HG03095 (cell line): ENCODE data around the gene CACYBP.
"Not testable (repeated sequence)": the region's sequence is repeated elsewhere in the genome, so short reads cannot be mapped to it uniquely, and the experiment has no call there.

Source experiments
- ATAC-seq: cut with Tn5 transposase; IDR thresholded peaks from one replicate; pipeline ENCODE4 v1.9.1; 2021; ENCODE audit warnings: moderate library complexity; ENCODE audit not compliant: unreplicated experiment

The CACYBP gene

DNA sequence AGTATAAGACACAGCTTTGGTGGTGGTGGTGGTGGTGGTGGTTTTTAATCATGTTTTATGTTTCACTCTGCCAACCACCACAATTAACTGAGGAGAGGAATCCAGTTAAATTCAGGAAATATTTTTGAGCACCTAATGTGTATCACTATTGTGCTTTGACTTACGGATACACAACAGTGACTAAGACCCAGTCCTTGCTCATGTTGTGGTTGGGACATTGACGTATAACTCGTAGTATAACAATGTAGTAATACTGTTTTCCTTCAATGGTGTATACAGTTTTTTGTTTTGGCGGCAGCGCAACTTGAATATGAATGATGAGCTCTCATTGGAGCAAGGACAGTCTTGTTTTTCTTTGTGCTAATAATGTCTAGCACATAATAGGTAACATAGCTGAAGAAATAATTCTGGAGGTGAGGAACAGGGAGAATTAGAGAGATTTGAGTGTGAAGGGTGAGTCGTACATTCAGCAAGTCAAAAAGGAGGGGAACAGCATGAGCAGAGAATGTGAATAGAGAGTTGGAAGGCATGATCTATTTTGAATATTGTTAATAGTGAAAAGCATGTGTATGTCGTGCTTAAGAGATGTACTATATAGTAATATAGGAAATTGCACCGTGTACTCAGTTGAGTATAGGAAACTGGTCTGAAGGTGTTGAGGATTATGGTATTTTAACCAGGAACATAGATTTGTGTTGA, 5.5 kb downstream of the CACYBP start:
- no peak for ATAC-seq

DNA sequence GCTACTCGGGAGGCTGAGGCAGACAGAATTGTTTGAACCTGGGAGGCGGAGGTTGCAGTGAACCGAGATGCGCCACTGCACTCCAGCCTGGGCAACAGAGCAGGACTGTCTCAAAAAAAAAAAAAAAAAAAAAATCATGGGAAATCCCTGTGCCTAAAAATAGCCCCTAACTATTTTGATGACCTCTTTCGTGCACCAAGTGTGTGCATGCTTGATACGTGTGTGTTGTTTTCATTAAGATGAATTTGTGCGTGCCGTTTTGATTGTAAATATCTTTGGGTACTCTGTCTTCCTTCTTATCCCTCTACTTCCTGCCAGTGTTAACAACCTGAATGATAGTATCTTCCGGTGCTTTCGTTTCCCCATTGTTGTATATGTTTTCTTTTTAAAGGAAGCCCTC, 9.8 kb downstream of the CACYBP start:
- no peak for ATAC-seq

DNA sequence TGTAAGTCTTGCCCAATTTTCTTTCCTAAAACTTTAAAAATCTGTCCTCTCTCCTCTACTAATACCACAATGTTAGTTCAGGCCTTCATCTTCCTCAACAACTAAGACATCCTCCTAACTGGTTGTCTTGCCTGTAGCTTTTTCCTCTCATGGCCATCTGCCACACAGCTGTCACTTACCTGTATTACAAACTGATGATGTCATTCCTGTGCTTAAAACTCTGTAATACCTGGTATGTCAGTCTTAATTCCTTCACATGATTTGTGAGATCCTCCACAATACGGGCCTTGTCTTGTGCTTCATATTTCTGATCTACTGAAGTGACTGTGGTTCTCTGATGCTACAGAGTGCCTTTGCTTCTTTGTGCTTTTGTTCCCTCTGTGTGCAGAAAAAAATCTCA, 13.7 kb downstream of the CACYBP start:
- no peak for ATAC-seq

DNA sequence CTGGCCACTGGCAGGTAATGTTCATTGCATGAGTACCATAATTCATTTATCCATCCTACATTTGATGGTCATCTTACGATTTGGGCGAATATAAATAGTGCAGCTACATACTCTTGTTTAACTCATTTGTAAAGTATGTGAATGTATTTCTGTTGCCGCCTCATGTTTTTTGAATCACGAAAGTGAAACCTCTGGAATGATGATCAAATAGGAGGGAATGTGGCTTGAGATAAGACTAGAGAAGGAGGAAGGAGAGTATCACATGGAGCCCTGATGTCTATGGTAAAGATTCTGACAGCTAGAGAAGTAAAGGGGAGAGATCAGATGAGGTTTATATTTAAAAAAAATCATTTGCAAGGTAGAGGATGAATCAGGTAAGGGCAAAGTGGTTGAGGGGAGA, 15.5 kb downstream of the CACYBP start:
- ATAC-seq: no peak

DNA sequence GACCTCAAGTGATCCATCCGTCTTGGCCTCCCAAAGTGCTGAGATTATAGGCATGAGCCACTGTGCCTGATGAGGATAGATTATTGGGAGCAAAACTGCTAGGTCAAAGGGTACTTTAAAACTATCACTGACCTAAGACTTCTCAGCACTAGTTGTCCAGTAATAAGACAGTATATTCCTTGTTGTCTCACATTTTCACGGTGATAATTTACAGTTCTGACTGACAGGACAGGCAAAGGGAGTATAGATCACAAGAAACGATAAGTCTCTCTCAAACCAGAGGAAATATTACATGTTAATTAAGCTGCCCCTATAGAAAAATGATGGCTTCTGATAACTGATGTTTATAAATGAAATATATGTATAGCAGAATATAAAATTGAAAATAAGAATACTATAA, 19.8 kb downstream of the CACYBP start:
- ATAC-seq: no peak

DNA sequence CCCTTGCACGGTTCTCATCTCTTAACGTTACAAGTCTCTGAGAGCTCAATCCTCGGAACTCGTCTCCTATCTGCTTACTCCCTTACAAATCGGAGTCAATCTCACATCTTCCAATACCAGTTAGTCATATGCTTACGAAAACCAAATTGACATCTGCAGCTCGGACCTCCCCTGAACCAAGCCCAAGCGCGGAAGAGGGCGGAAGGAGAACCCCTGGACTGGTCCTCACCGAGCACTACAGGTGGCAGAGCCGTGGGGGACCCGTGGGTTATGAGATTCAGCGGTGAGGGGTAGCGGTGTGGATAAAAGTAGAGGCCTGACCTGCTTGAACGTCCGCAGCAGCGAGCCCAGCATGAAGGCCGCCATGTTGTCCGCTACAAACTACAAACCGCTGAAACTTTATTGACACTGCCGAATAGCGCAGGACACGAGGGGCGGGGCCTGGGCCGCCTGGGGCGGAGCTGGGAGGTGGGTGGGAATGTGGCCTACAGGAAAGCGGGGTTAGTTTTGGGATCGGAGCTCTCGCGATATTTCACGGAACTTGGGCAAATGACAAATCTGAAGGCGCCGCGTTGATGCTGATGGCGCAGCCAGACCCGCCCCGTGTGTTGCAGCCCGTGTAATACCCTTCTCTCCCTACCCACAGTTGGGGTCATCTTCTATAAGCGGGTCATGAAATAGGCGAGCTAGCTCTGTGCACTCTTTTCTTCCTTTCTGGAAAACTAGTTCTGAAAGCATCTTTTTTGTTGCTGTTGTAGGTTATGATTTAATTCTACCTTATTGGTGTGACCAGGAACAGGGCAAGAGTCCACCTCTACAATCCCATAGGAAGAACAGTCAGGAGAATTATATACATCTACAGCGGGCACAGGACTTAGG, 23.5 kb downstream of the CACYBP start, which contains the start of gene MRPS14:
MRPS14 (minus strand) TSS at position 383 of the 879 bp plus-strand sequence; CDS start at position 366, 17 bp downstream.
- ATAC-seq: peak; percentile 95

DNA sequence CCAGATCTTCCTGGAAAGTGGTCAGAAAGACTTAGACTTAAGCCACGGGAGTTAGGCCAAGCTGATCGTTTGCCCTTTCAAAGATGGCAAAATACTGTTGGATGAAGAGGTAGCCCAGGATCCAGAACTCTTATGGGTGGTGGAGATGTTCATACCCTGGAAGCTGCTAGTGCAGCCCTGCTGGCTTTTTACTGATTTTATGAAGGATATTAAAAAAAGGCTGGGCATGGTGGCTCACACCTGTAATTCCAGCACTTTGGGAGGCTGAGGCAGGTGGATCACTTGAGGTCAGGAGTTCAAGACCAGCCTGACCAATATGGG, 24.1 kb downstream of the CACYBP start:
- ATAC-seq: not testable (repeated sequence)

DNA sequence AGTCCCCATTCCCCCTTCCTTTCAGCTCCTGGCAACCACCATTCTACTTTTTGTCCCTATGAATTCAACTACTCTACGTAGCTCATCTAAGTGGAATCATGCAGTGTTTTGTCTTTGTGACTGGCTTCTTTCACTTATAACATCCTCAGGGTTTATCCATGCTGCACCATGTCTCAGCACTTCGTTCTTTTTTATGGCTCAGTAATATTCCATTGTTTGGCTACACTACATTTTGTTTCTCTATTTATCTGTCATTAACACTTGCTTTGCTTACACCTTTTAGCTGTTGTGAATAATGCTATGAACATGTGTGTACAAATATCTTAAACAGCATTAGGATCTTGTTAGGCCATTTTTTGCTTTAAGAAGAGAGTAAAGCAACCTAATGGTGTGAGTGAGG, 25.0 kb downstream of the CACYBP start:
- ATAC-seq: no peak

DNA sequence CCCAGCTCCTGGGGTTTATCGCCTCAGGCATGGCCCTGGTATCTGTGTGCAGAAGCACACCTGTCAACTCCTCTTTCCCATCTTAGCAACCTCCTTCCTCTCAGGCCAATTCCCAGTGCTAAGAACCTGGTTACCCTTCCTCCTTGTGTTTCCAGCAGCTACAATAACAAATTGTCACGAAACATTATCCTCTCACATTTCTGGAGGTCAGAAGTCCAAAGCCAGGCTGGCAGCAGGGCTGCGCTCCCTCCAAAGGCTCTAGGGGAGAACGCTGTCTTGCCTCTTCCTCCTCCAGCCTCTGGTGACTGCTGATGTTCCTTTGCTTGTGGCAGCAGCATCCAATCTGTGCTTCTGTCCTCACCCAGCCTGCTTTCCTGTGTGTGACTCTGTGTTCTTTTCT, 34.2 kb downstream of the CACYBP start:
- ATAC-seq: no peak

DNA sequence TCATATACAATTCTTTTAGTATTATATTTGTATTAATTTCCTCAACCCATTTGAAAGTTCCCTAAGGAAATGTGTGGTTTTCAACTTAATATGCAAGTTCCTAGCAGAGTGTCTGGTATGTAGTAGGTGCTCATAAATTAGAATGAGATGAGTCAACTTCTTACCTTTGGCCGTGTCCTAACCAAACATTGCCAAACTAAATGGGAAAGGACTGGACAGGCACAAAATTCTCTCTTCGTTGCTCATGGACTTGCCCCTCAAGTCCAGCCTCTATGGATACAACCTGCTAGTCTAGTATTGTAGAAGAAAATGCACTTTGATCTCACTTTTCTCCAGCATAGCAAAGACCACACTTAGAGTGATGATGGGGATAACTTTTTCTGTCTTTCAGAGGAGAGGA, 35.0 kb downstream of the CACYBP start:
- ATAC-seq: no peak

DNA sequence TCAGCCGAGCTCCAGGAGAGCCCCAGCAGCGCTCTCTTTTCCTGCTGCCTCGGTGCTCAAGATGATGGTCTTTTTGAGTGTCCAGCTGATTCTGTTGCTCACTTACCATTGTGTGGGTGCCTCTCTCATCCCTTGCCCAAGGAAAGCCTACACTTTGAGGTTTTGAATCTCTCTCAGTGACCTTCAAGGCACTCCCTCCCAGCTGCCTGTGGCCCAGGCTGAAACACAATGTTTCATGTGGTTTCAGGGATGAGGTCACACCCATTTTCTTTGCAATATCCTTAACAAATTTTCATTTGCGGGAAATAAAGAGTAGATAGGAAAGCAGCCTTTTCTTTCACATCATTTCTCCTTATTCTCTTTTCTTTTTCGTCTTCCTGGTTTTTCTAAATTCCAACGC, 36.1 kb downstream of the CACYBP start:
- ATAC-seq: no peak

DNA sequence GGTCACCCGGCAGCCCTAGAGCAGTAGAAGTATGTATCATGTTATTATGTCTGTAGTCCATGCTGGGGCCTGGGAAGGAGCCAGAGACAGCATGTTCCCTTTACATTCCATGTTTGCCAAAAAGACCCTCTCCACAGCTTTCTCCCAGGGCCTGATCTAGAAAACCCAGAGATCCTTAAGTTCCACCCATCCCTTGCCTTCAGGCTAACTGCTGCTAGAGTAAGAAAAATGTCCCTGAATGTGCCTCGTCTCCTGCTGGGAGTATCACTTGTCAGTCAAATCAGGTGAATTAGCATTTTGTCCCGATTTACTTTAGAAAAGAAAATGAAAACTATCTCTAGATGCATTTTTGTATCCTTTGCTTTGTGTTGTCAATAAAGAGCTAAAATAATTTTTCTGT, 36.7 kb downstream of the CACYBP start:
- no peak for ATAC-seq

DNA sequence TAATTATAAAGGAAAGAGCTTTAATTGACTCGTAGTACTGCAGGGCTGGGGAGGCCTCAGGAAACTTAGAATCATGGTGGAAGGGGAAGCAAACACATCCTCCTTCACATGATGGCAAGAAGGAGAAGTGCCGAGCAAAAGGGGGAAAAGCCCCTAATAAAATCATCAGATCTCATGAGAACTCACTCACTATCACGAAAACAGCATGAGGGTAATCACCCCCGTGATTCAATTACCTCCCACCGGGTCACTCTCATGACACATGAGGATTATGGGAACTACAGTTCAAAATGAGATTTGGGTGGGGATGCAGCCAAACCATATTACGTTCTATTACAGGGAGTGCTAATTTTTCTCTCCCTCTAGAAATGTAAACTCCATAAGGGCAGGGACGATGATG, 37.7 kb downstream of the CACYBP start:
- no peak for ATAC-seq

DNA sequence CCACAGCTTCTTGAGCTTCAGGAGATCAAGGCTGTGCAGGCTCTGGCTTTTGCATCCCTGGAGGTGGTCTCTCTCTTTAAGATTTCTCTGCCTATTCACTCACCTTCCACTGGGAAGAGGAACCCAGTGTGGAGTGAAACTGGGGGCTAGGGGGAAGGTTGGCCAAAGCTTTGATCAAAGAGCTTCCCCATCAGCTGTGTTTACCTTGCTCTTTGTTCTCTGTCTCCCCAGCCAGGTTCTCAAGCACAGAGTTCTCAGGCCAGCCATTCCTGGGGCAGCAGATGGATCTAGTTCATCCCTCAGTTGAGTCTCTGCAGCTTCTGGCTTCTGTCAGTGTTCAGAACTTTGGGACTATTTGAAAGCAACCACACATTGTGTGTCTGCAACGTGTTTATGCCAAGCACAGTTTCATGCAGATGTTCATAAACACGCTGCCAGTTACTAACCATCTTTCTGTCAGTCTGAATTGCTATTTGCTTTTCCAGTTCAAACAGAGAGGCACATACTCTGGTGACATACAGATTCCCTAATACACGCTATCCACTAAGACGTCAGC, 40.7 kb downstream of the CACYBP start:
- no peak for ATAC-seq

DNA sequence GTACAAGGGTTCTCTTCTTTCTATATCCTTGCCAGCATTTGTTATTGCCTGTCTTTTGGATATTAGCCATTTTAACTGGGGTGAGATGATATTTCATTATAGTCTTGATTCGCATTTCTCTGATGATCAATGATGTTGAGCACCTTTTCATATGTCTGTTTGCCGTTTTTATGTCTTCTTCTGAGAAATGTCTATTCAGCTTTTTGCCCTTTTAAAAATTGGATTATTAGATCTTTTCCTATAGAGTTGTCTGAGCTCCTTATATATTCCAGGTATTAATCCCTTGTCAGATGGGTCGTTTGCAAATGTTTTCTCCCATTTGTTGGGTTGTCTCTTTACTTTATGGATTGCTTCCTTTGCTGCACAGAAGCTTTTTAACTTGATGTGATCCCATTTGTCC, 42.9 kb downstream of the CACYBP start:
- ATAC-seq: no peak

DNA sequence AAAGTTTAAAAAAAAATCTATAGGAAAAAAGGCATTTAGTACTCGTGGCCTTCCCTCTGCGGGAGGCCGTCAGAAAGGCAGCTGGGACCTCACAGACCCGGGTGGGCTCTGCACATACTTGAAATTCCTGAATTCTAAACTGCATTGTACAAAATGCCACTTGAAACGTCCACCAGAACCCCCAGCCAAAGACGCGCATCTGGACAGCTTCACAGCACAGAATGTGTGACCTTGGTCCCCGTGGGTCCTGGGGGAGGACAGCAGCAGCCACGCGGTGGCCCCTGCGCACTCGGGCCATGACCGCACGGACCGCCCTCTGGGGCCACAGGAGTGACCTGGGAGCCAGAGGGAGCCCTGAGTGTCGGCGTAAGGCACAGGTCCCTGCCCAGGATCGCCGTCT, 44.1 kb downstream of the CACYBP start:
- no peak for ATAC-seq

DNA sequence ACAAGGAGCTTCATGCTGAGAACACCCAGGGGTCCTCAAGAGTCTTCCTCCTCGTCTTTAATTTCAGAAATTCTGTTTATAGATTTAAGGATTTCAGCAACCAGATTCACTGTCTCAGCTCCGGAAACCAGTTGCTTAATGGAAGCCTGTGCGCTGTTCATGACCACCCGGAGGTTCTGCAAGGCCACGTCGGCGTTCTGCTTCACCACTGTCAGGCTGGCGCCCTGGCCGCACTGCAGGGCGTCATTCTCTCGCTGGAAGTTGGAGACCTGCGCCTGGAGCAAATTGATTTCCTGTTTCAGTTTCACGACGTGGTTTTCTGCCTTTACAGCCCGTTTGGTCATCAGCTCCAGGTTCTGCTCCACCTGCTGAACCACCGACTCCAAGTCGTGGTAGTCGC, 44.8 kb downstream of the CACYBP start:
- not testable (repeated sequence) for ATAC-seq

DNA sequence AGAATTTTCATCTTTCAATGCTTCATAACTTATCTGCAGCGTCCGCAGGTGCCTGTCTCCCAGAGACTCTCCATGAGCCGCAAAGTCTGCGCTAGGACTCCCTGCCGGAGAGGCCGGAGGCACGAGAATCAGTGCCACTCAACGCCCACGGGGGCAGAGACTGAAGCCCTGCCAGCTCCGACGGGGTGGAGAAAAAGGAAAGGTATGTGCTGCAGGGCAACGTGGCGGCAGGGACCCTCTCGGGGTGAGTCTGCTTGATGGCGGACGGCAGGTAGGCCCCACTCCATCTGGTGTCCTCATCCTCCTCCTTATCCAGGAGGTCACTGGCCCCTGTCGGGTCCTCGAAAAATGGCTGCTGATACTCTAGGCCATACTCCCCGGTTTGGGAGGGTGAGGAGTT, 45.4 kb downstream of the CACYBP start:
- no peak for ATAC-seq

DNA sequence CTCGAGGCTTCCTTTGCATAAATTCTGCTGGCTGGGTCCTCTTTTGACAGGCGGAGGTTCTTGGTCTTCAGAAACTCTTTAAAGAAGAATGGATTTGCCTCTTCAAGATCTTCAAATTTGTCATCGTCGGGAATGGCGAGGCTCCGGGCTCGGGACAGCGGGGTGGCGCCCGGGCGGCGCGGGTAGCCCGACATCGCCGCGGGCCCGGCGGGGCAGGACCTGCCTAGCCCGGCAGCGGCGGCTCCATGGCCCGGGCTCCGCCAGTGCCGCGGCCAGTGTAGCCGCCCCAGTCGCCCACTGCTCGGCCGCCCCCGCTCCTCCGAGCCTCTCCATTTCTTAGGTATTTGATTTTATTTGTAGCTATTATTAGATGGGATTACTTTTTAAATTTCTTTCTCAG, 45.8 kb downstream of the CACYBP start:
- ATAC-seq: no peak

DNA sequence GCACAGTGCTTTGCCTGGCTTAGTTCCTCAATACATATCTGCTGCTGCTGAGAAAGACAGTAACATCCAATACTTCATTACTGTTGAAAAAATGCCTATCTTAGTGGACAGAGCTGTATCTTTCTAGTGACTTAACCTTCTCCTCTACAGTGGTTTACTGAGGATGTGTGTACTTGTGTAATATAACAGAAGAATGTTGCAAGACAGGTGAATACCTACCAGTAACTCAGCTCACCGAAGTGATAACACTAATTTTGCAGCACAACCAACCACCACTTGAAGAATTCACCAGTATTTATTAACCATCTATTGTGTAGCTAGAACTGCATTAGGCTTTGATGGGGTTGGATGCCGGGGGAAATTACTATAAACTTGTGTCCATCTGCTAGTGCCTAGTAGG, 51.2 kb downstream of the CACYBP start:
- no peak for ATAC-seq

DNA sequence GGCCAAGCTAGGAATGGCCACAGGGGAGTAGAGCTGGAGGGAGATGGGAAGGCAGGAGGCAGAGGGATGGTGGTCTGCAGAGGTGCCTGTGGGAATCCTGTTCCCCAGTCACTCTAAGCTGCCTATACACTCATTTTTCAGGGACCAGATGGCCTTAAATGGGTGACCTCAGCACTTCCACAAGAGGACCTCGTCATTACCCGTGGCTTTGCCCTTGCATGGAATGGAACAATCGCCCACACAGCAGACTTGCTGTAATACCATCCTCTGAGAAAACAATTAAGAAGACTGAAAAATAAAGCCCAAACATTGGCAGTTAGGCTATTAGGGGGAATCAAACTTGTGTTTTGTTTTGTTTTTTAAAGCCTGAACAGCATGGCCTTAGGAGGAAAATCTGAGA, 55.0 kb downstream of the CACYBP start:
- ATAC-seq: no peak
